GM20431 (cell line): ENCODE results near the gene SLC16A3.

Experiments used
- in situ Hi-C: fragments of 300-500 bp; cut with MseI, MboI; formaldehyde crosslinking; loops from one replicate; pipeline ENCODE4 v1.15.0; 2020; ENCODE audit warnings: low sequenced_read_pairs; ENCODE audit not compliant: unreplicated experiment

SLC16A3 gene

GRCh38 chr17:82219753-82220709, 8.8 kb upstream of the SLC16A3 start:
- in situ Hi-C loops = no loop called here

GRCh38 chr17:82221341-82221902, 7.4 kb upstream of the SLC16A3 start:
- in situ Hi-C loops = no loop called here

GRCh38 chr17:82222816-82223215, 6.0 kb upstream of the SLC16A3 start:
- in situ Hi-C loops = no loop called here

- in situ Hi-C loops = no loop called here
Measured at GRCh38 chr17:82223517-82223916, 5.3 kb upstream of the SLC16A3 start.

- in situ Hi-C loops = no loop called here
Measured at GRCh38 chr17:82224666-82225065, 4.2 kb upstream of the SLC16A3 start.

- in situ Hi-C loops = no loop called here
Measured at GRCh38 chr17:82225368-82226029, 3.3 kb upstream of the SLC16A3 start.

GRCh38 chr17:82226146-82226808, 2.6 kb upstream of the SLC16A3 start:
- in situ Hi-C loops = no loop called here

GRCh38 chr17:82226809-82227628, 1.8 kb upstream of the SLC16A3 start:
- in situ Hi-C loops = no loop called here

- in situ Hi-C loops = no loop called here
Measured at GRCh38 chr17:82227629-82228277, 1.1 kb upstream of the SLC16A3 start.

GRCh38 chr17:82228278-82228841, 482 bp upstream of the SLC16A3 start:
- in situ Hi-C loops = no loop called here

GRCh38 chr17:82229698-82230608, 1.1 kb downstream of the SLC16A3 start:
- in situ Hi-C loops = no loop called here

GRCh38 chr17:82230609-82231311, 1.9 kb downstream of the SLC16A3 start:
- in situ Hi-C loops = no loop called here

GRCh38 chr17:82231312-82231561, 2.4 kb downstream of the SLC16A3 start:
- in situ Hi-C loops = no loop called here

GRCh38 chr17:82231562-82232321, 2.9 kb downstream of the SLC16A3 start:
- in situ Hi-C loops = no loop called here

- in situ Hi-C loops = no loop called here
Measured at GRCh38 chr17:82232322-82232820, 3.5 kb downstream of the SLC16A3 start.

GRCh38 chr17:82232876-82233785, 4.3 kb downstream of the SLC16A3 start:
- in situ Hi-C loops = no loop called here
